Cerebellar cortex (tissue), 1 donor: ENCODE measurements around the gene LRPAP1.

Source experiments
- DNase-seq: peaks from one replicate; pipeline ENCODE4 v3.0.0-alpha.2; 2015; ENCODE audit warnings: low spot score

LRPAP1 gene

GRCh38 chr4:3531318-3531878, 824 bp downstream of the LRPAP1 start:
- peak; percentile 16 for DNase-seq

GRCh38 chr4:3530663-3531254, 1.5 kb downstream of the LRPAP1 start:
- no peak for DNase-seq

DNA sequence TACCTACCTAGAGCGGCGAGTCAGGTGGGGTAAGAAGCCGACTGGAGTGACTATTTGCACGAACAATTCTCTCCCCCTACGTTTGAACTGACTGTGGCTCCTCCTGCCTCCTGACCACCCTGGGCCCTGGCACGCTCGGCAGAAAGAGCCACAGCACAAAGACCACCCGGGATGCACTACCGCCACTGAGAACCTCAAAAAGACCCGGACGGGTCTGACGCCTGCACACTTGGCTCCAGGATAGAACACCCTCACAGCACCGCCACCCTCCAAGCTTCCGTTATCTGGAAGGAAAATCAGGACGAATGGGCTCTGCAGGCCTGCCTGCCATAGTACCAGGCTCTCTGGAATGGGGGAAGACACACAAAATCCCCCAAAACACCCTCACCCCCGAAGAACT, 2.2 kb downstream of the LRPAP1 start:
- no peak for DNase-seq

DNA sequence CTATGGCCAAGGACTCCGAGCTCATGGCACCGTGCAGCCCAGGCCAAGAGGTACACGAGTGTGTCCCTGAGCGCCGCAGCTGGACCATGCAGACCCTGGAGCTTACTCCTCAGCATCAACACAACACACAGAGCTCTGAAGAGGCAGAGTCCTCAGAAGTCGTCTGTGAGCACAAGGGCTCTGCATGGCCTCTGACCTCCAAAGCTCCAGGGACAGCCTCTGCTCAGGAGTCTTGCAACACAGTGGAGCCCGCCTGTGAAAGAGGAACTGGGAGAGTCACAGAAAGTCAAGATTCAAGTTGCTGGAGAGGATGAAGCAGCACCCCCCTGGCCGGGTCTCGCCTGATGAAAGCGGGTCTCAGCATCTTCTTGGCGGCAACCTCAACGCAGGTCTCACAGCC, 2.9 kb downstream of the LRPAP1 start:
- no peak for DNase-seq

GRCh38 chr4:3527914-3528876, 4.0 kb downstream of the LRPAP1 start:
- no peak for DNase-seq

DNA sequence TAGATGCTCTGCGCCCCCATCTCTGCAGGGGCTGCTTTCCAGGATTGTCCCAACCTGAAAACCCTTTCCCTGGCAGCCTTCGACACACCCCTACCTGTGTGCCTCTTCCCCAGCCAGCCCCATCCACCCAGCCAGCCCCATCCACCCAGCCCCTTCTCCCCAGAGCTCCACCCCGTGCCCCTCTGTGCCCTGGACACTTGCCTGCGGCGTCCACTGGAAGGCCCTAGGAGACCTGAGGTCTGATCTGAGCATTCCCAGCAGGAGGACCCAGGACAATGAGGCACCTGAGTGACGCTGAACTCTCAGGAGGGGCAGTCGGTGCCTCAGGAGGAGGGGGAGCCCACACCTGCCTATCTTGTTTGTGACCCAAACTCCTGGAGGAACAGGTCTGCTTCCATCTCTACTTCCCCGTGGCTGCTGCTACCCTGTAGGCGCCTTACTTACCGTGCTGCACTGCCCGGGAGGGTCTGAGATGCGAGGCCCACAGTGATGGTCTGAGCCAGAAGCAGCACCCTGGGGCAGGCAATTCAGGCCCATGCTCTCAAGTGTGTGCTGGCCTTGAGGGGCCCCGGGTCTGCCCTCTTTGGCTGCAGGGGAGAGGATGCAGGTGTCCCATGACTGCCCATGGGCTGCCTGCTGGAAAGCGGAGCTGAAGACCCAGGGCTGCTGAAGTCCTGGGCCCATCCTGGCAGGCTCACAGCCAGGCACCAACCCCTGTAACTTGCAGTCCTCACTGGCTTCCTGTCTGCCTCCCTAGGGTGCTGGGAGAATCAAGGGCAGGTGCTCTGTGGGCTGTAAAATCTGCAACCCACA, 4.9 kb downstream of the LRPAP1 start:
- DNase-seq, result no peak

- DNase-seq, result no peak
Observed at GRCh38 chr4:3526456-3526855, 5.8 kb downstream of the LRPAP1 start.

- no peak for DNase-seq
Observed at GRCh38 chr4:3525532-3526430, 6.4 kb downstream of the LRPAP1 start.

- no peak for DNase-seq
Observed at GRCh38 chr4:3524920-3525319, 7.3 kb downstream of the LRPAP1 start.

- no peak for DNase-seq
Observed at GRCh38 chr4:3524349-3524748, 7.9 kb downstream of the LRPAP1 start.

DNA sequence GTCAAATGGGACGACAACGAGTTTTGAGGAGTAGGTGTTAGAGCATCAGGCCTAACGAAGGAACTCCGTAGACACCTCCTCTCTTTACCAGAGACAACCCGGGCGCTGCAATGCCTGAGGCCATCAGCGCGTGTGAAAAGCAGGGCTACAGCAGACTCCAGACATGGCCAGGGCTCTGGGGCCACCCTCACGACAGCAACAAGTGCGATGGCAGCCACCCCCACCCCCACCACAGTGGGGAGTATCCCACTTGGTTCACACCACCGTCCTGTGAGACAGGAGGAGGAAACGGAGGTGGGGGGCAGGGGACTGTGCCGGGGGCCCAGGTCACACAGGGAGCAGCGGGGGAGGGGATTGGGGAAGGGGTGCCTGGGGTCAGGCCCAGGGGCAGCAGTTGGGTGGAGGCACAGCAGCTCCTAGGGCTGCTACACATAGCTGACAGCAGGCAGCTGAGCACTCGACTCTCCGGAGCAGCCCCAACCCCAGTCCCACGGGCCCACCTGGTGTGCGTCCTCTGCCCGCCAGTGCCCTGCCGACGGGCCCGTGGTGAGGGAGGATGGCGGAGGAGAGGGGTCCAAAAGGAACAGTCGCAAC, 8.5 kb downstream of the LRPAP1 start:
- DNase-seq, result no peak

DNA sequence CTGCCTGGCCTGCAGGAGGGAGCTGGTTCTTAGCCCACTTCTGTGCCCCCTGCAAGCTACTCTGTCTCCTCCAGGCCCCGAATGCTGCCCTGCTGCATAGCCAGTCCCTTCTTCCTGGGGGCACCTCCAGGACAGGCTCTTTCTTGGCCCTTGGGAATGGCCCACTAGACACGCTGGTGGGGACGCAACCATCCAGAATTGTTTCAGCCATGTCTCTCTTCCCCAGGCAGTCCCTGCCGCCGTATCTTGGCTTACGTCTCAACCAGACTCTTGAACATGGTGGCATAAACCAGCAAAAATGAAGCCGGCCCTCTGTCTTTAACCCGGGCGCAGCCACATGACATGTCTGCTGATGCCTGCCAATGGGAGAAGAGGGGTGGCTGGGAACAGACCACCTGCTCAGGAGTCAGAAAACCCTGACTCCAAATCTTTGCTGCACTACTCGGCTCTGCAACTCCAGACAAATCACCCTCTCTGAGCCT, 9.0 kb downstream of the LRPAP1 start:
- no peak for DNase-seq

DNA sequence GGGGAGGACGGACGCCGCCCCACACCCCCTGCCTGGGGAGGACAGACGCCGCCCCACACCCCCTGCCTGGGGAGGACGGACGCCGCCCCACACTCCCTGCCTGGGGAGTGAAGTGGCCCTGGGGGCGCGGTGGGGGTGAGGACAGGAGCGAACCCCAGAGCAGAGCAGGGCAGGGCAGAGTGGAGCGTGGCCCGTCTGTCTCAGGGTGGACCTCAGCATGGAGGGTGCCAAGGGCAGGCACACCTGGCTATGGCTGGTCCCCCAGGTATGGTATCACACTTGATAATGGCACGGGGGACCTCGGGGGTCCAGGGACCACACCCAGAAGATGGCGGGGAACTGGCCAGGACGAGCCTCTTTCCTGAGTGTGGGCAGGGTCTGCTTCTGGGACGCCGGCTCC, 9.6 kb downstream of the LRPAP1 start:
- DNase-seq, result no peak

- DNase-seq, result no peak
Observed at GRCh38 chr4:3522326-3522640, 9.9 kb downstream of the LRPAP1 start.

DNA sequence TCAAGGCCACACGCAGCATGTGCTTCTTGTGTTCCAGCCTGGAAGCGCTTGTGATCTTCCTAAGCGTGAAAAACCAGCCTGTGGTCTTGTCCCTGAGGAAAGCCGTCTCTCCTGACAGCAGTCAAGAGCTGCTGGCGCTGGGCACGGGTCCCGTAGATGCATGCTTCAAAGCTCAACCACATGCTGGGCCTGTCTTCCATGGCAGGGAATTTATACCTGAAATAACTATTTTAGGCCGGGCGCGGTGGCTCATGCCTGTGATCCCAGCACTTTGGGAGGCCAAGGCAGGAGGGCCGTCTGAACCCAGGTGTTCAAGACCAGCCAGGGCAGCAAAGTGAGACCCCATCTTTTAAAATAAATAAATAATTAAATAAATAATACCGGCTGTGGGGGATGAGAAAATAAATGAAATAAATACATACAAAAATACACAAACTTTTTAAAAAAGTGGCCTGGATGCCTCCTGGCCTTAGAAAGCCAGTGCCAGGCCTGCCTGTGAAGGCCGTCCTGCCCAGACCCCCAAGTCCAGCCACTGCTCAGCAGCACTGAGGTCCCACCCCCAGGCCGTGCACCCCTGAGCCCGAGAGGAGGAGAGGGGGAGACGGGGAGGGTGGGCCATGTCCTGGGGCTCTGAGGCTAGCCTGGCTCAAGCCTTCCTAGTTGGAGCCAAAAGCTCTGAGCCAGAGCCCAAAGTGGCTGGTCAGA, 10.4 kb downstream of the LRPAP1 start:
- peak; percentile 77 for DNase-seq

DNA sequence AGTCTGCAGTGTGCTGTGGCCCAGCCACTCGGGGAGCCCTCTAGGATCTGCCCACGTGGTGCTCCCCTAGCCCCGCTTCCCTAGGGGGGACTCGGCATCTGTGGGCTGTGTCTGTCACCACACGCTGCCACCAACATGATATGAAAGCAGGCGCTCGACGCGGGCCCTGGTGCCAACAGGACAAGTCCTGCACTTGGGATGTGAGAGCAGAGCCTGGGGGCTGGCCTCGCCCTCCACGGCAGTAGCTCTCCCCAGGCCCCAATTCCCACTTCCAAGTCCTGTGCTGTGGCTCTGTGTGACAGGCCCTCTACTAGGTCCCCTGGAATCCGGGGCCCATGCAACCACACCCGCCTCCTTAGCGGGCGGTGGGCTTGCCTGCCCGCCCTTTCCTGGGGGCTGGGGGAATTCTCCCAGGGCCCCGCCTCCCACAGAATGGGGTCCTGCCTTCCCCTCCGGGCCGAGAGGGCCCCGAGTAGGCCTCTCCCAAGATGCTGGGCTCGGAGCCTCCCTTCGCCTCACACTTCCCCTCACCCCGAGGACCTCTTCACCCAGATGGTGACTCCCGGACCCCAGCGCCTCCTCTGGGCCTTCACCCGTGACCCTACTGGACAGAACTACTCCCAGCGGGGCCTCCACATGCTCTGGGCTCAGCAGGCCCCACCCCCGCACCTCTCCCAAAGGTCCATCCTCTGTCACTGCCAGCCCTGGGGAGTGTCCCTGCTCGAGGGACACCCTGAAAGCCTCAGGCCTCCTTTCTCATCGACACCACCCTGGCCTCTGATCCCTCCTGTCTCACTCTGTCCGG, 11.2 kb downstream of the LRPAP1 start:
- no peak for DNase-seq

- no peak for DNase-seq
Observed at GRCh38 chr4:3520276-3520675, 11.9 kb downstream of the LRPAP1 start.

GRCh38 chr4:3519468-3520264, 12.6 kb downstream of the LRPAP1 start:
- no peak for DNase-seq

- DNase-seq, result no peak
Observed at GRCh38 chr4:3518941-3519340, 13.3 kb downstream of the LRPAP1 start.
